ENCODE results near the gene ELF1. TPM values are rescaled to one million over a fixed set of nuclear protein-coding genes. Genes with fewer than 3 reads are reported as not detected.

The ELF1 gene
- total RNA-seq, 2 donors from 2014 or later, result 36.0 to 44.1 TPM

DNA sequence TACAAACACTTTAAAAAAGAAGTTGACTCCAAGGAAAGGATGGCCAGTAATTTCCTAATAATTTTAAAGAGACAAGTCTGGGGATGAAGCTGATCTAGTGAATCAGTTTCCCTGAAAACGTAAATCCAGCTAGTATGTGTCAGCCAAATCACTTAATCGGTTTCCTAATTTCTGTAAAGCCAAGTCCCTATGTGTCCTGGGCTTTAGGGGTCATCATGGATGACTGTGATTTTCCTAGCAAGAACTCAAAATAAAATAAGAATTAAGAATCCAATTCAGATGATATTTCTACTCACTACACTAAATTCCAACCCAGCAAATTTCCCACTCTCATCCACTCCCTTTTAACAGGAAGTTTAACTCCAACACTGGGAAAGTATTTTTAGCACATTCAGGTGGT is 35.9 kb downstream of the ELF1 start:
- Histone ChIP-seq H3K27ac (ENCODE audit: low read depth, low read length) (no peak overlapping the region), H3K9me3 (ENCODE audit: control insufficient read depth, low read length) (no peaks in the 10 kb centered on the region), H3K27me3 (ENCODE audit: control insufficient read depth, insufficient read depth, low read length, poor library complexity, severe bottlenecking) (no peaks in the 10 kb centered on the region), H3K9ac (ENCODE audit: extremely low read depth, low read length, poor library complexity, severe bottlenecking) (no peak overlapping the region), H3K4me3 (ENCODE audit: low read length) (no peak overlapping the region), H3K4me1 (ENCODE audit: control insufficient read depth, insufficient read depth, low read length) (no peaks in the 10 kb centered on the region), H3K36me3 (ENCODE audit: control insufficient read depth, insufficient read depth, low read length) (peaks cover 4% of the 10 kb centered on the region)
- no peaks in the 10 kb centered on the region for H3K27me3 Mint-ChIP-seq (ENCODE audit: insufficient read depth)
- H3K4me3 Mint-ChIP-seq, result no peak overlapping the region
- DNase-seq, result no peak
- 93 to 100% methylated on average over 2 of the region's 2 CpGs for WGBS, 2 experiments (ENCODE audit: insufficient coverage in 1 of 2, insufficient read length in 1 of 2)
- TF ChIP-seq, protein P1, sequence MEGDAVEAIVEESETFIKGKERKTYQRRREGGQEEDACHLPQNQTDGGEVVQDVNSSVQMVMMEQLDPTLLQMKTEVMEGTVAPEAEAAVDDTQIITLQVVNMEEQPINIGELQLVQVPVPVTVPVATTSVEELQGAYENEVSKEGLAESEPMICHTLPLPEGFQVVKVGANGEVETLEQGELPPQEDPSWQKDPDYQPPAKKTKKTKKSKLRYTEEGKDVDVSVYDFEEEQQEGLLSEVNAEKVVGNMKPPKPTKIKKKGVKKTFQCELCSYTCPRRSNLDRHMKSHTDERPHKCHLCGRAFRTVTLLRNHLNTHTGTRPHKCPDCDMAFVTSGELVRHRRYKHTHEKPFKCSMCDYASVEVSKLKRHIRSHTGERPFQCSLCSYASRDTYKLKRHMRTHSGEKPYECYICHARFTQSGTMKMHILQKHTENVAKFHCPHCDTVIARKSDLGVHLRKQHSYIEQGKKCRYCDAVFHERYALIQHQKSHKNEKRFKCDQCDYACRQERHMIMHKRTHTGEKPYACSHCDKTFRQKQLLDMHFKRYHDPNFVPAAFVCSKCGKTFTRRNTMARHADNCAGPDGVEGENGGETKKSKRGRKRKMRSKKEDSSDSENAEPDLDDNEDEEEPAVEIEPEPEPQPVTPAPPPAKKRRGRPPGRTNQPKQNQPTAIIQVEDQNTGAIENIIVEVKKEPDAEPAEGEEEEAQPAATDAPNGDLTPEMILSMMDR (conservative IDR thresholded peaks at IDR 0.05), result no peak
- H3K27ac Mint-ChIP-seq, result peak overlapping the region; percentile 79
- peaks cover 3% of the 10 kb centered on the region for H3K36me3 Mint-ChIP-seq (ENCODE audit: low read depth)
- no peaks in the 10 kb centered on the region for H3K9me3 Mint-ChIP-seq
- H3K4me1 Mint-ChIP-seq, result peaks cover 16% of the 10 kb centered on the region

DNA sequence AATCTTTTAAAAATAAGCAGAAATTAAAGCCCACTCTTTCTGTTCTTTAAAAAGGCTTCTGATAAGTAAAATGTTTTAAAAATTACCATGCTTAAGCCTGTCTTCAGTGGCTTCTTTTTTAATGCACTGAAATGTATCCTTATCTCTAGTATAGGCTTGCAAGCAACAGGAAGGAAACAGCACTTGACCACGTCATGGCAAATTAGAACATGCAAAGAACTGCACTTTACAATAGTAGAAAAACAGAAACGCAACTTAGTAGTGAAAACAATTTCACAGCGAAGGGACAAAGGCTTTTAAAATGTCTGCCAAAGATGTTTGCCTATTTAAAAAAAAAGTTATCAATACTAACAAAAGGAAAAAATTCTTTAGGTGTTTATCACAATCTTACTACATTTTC is 36.3 kb downstream of the ELF1 start:
- Histone ChIP-seq H3K4me3 (ENCODE audit: low read length) (no peak overlapping the region), H3K27ac (ENCODE audit: low read depth, low read length) (no peak overlapping the region)

DNA sequence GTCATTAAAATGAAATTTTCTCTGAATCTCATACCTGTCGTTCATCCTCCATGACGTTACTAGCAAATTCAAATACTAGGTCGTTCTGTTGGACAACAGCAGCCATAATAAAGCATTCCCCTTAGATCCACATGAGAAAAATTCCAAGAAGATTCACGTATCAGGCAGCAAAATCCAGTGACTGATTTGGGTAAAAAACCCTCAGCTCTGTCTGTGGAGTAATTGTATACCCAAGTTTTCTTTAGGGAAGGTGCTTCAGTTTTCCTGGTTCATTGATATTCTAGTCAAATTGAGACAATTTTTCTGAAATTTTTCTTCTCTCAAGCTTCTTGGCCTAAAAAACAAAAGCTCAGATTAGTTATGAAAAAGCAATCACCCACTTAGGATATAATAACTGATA is 37.2 kb downstream of the ELF1 start:
- WGBS, 2 experiments (ENCODE audit: insufficient coverage in 1 of 2, insufficient read length in 1 of 2), result 88 to 90% methylated on average over 3 to 4 of the region's 4 CpGs
- H3K9me3 ChIP-seq (ENCODE audit: control insufficient read depth, low read length), result no peaks in the 10 kb centered on the region
- no peaks in the 10 kb centered on the region for H3K27me3 ChIP-seq (ENCODE audit: control insufficient read depth, insufficient read depth, low read length, poor library complexity, severe bottlenecking)
- Mint-ChIP-seq H3K36me3 (ENCODE audit: low read depth) (no peaks in the 10 kb centered on the region), H3K4me1 (peaks cover 20% of the 10 kb centered on the region), H3K27ac (no peak overlapping the region), H3K27me3 (ENCODE audit: insufficient read depth) (no peaks in the 10 kb centered on the region), H3K9me3 (no peaks in the 10 kb centered on the region), H3K4me3 (no peak overlapping the region)
- no peak overlapping the region for H3K4me3 ChIP-seq (ENCODE audit: low read length)
- no peak for DNase-seq
- no peak overlapping the region for H3K9ac ChIP-seq (ENCODE audit: extremely low read depth, low read length, poor library complexity, severe bottlenecking)
- H3K36me3 ChIP-seq (ENCODE audit: control insufficient read depth, insufficient read depth, low read length), result peaks cover 4% of the 10 kb centered on the region
- TF ChIP-seq, protein P1 (conservative IDR thresholded peaks at IDR 0.05), result no peak
- no peak overlapping the region for H3K27ac ChIP-seq (ENCODE audit: low read depth, low read length)
- no peaks in the 10 kb centered on the region for H3K4me1 ChIP-seq (ENCODE audit: control insufficient read depth, insufficient read depth, low read length)

More for the DNA sequence above, 36.3 kb downstream of the ELF1 start:
- no peaks in the 10 kb centered on the region for H3K9me3 Mint-ChIP-seq
- H3K36me3 ChIP-seq (ENCODE audit: control insufficient read depth, insufficient read depth, low read length), result peaks cover 4% of the 10 kb centered on the region
- peaks cover 16% of the 10 kb centered on the region for H3K4me1 Mint-ChIP-seq
- no peaks in the 10 kb centered on the region for H3K9me3 ChIP-seq (ENCODE audit: control insufficient read depth, low read length)
- no peaks in the 10 kb centered on the region for H3K27me3 ChIP-seq (ENCODE audit: control insufficient read depth, insufficient read depth, low read length, poor library complexity, severe bottlenecking)
- H3K27ac Mint-ChIP-seq, result peak overlapping the region; percentile 79
- H3K9ac ChIP-seq (ENCODE audit: extremely low read depth, low read length, poor library complexity, severe bottlenecking), result no peak overlapping the region
- 29 to 77% methylated on average over 1 to 3 of the region's 3 CpGs for WGBS, 2 experiments (ENCODE audit: insufficient coverage in 1 of 2, insufficient read length in 1 of 2)
- H3K27me3 Mint-ChIP-seq (ENCODE audit: insufficient read depth), result no peaks in the 10 kb centered on the region
- H3K36me3 Mint-ChIP-seq (ENCODE audit: low read depth), result no peaks in the 10 kb centered on the region
- no peak for DNase-seq
- no peak overlapping the region for H3K4me3 Mint-ChIP-seq
- TF ChIP-seq, protein P1 (conservative IDR thresholded peaks at IDR 0.05), result no peak
- no peaks in the 10 kb centered on the region for H3K4me1 ChIP-seq (ENCODE audit: control insufficient read depth, insufficient read depth, low read length)
